ENCODE data around the gene NKRF.

The NKRF gene

DNA sequence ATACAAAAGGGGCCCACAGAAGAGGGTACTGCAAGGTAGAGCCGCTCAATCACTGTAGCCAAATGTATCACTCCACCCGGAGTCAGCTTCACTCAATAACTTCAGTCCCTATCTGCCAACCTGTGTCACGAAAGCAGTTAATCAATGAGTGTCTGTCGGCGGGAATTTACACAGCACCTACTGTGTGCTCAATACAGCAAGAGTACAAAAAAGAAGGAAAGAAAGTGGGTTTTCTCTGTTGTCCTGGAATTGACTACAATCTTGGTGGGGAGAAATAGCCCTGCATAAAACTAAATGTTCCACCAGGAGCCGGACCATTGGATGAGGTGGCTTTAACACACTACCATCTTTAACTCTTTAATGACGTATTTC, 780 bp upstream of the NKRF start:
- no peak for DNase-seq

GRCh38 chrX:119605464-119606279, 552 bp downstream of the NKRF start:
- DNase-seq, result no peak

GRCh38 chrX:119604766-119605463, 1.3 kb downstream of the NKRF start:
- peak; percentile 12 for DNase-seq

- no peak for DNase-seq
Observed at GRCh38 chrX:119602701-119603255, 3.4 kb downstream of the NKRF start.

DNA sequence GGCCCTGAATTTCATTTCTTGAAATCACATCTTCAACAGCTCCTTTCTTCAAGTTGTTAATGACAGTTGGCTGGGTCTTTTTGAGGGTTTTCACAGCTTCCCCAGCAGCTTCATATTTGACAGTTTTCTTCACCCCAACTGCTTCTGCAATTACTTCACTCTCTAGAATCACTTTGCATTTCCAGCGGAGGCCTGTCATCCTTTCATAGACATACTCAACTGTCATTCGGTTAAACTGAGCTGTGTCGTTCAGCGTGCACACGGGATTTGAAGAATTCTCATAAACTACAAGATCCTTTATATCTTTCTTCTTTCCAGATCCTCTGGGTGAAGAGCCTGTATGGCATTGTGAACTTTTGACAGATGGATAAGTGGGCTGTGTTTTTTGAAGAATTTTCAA, 16.4 kb downstream of the NKRF start:
- no peak for DNase-seq

DNA sequence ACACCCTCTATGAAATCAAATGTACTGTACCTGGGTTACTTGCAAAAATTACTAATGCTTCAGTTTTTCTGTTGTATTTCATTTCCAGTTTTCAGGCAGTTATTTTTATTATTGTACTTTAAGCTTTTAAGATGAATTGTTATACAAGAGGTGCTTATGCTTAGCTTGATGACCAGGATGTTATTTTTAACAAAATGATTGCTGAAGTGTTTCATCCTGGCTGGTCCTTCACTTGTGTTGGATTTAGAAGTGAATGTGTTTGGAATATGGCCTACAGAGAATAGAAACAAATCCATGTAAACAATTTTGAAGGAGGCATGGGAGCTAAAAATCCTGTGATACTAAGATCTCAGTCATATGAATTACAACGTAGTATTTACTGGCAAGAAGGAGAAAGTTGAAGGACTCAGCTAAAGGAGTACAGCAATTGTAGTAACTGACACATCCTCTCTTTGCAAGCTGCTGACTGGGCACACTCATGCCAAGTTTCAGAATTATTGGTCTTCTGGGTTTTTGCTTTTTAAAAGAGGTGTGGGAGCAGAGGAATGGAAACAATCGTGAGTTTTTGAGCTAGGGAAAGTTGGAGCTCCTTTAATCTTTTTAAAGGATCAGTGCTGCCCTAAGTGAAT, 22.7 kb downstream of the NKRF start:
- DNase-seq, result no peak

DNA sequence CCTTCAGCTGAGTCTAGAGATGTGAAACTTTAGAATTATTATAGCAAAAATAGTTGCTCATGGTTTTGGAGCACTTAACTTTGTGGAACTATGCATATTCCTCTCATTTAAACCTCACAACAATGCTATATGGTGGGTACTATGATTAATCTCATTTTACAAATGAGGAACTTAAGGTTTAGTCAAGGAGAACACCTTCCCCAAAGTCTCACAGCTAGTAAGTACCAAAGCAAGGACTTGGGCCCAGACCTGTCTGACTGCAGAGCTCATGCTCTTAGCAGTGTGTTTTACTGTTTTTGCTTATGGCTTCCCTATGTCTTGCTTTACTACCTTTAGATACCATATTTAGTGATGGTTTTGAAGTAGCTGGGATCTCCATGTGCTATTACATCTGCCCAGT, 26.8 kb downstream of the NKRF start:
- DNase-seq, result no peak

GRCh38 chrX:119574394-119575266, 31.6 kb downstream of the NKRF start, which contains the start of gene UBE2A:
Gene UBE2A (plus strand): TSS chrX:119574563. CDS start chrX:119574712, 149 bp downstream.
- peak; percentile 86 for DNase-seq

- DNase-seq, result no peak
Observed at GRCh38 chrX:119573840-119574393, 32.3 kb downstream of the NKRF start.

GRCh38 chrX:119573222-119573621, 33.0 kb downstream of the NKRF start:
- DNase-seq, result no peak

DNA sequence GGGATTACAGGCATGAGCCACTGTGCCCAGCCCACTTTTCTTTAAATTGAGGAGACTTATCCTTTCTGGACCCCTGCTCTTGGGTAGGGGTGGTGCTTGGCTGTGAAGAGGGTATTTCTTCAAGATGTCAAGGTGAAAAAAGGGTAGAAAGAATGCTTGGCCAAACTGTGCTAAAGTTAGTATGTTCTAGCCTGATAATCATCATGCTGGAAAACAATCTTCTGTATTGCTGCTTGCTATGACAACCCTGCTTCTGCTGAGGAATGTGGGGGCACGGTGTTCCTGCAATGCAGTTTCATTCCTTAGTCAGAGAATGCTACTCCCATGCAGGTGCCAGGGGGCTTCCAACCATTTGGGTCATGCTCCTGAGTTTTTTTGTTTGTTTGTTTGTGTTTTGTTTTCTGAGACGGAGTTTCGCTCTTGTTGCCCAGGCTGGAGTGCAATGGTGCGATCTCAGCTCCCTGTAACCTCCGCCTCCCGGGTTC, 35.8 kb downstream of the NKRF start:
- no peak for DNase-seq

DNA sequence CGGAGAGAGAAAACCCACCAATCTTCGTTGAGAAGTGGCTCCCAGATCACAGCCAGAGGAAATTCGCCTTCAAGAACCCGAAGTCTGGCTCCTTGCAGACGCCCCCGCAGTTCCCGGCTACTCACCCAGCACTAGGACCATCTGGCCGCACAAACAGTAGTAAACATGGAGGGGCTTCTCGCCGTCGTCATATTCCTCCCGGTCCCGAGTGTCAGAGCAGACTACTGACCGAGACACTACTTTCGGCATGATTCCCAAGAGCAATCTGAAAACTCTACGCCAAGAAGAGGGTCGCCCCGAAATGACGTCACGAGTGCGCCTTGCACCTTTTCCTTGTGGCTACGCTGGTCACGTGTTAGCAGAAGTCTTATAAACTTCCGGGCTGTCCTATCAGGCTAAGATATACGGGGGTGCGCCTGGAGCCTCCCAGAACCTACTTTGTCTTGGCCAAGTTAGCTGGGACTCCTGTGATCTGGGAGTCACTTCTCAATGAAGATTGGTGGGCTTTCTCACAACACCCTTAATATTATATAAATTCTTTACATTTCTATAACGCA, 41.0 kb downstream of the NKRF start, which contains the start of gene STEEP1:
STEEP1 (minus strand) TSS at position 303 of the 557 bp plus-strand sequence; CDS start at position 249, 54 bp downstream.
- DNase-seq, result peak; percentile 92

DNA sequence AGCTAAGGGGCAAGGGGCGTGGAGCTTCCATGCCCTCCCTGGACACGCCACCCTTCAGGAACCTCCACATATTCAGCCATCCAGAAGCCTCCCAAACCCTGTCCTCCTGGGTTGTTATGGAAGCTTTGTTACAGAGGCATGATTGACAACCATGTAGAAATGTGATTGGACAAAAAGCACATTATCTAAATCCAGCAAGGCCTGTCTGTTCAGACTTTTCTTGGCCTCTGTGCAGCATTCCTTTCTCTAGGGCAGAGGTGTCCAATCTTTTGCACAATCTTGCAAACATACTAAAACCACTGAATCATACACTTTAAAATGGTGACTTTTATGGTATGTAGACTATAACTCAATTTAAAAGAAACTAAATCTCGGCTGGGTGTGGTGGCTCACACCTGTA, 53.7 kb downstream of the NKRF start:
- DNase-seq, result no peak

DNA sequence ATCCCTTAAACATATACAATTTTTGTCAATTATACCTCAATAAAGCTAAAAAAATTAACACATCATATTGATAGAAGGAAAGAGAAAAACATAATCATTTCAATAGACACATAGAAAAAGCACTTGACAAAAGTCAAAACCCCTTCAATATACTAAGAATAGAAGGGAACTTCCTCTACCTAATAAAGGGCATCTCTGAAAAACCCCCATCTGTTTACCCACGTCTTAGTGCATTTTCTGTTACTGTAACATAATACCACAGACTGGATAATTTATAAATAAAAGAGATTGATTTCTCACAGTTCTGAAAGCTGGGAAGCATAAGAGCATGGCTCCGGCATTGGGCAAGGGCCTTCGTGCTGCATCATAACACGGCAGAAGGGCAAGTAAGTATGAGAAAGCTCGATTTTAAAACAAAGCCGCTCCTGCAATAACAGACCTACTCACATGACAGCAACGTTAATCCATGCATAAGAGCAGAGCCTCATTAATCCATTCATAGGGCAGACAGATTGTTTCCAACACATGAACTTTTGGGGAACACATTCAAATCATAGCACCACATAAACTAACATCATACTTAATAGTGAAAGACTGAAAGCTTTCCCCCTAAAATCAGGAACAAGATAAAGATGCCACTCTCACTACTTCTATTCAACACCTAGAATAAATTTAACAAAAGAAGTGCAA, 56.8 kb downstream of the NKRF start:
- no peak for DNase-seq

DNA sequence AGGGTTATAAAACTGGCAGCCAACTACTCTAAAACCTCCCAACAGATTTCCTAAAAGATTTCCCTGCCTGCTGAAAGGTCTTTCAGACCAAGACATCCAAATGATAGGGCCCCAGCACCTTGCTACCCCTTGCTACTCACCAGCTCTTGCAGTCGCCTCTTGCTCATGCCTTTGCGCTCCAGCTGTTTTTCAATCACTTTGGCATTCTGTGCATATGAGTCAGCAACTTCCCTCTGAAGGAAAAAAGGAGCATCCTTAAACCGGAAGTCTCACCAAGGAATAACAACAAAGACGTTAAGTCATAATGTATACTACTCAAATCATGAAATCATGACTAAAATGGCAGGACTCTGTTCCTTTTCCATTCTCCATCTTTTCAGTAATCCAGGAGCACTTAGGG, 65.0 kb downstream of the NKRF start:
- DNase-seq, result no peak

DNA sequence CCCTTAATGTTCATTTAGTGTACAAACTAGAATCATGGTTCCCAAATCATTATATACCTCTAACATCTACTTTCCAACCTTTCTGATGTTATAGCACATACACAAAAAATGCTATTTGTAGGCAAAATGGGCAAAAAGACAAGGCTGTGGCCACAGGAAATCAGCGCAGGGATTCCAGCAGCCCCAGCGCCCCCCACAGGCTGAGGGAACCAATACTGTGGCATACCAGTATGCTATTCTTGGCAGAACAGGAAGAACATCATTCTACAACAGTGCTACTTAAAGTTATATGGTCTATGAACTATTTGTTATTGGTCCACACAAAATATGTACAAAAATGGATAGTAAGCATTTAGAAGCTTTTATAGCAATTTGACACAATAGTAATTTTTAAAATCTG, 66.4 kb downstream of the NKRF start:
- no peak for DNase-seq

Data from NCI-H748 treated with DMSO at 0.1 percent for 48 hours (cell line).